CD4-positive, alpha-beta T cell treated with Interleukin-6 for 4 hours (primary cell): ENCODE measurements around the gene CNPPD1.

ENCODE experiments used
- DNase-seq: peaks from one replicate; pipeline ENCODE4 v3.0.0-alpha.2; 2020; ENCODE audit warnings: mixed read lengths

Gene CNPPD1

GRCh38 chr2:219176818-219177551 is at the start of gene CNPPD1:
TSS of gene CNPPD1 (minus strand) at chr2:219176925. CDS start at chr2:219176828, 97 bp downstream.
- DNase-seq = peak; percentile 91

- DNase-seq = no peak
Measured at GRCh38 chr2:219225350-219225749, 48.6 kb upstream of the CNPPD1 start.

GRCh38 chr2:219223831-219224610 is 47.3 kb upstream of the CNPPD1 start:
- no peak for DNase-seq

- DNase-seq = no peak
Measured at GRCh38 chr2:219221957-219222518, 45.3 kb upstream of the CNPPD1 start.

- DNase-seq = no peak
Measured at GRCh38 chr2:219220652-219221402, 44.1 kb upstream of the CNPPD1 start.

GRCh38 chr2:219219784-219220532 is 43.2 kb upstream of the CNPPD1 start:
- DNase-seq = no peak

GRCh38 chr2:219218732-219219701 is 42.3 kb upstream of the CNPPD1 start, which contains the start of gene ABCB6:
TSS of gene ABCB6 (minus strand) at chr2:219218958. CDS start at chr2:219218673, 285 bp downstream.
- peak; percentile 93 for DNase-seq

GRCh38 chr2:219218217-219218731 is 41.5 kb upstream of the CNPPD1 start:
- no peak for DNase-seq

GRCh38 chr2:219216535-219216915 is 39.8 kb upstream of the CNPPD1 start:
- no peak for DNase-seq

- DNase-seq = no peak
Measured at GRCh38 chr2:219215871-219216534, 39.3 kb upstream of the CNPPD1 start.

GRCh38 chr2:219214786-219215185 is 38.1 kb upstream of the CNPPD1 start:
- DNase-seq = no peak

- DNase-seq = no peak
Measured at GRCh38 chr2:219214141-219214540, 37.4 kb upstream of the CNPPD1 start.

- DNase-seq = no peak
Measured at GRCh38 chr2:219213486-219214071, 36.9 kb upstream of the CNPPD1 start.

GRCh38 chr2:219213026-219213415 is 36.3 kb upstream of the CNPPD1 start:
- DNase-seq = no peak

GRCh38 chr2:219210886-219211362 is 34.2 kb upstream of the CNPPD1 start:
- DNase-seq = no peak

- no peak for DNase-seq
Measured at GRCh38 chr2:219210196-219210885, 33.6 kb upstream of the CNPPD1 start.

GRCh38 chr2:219209236-219210195 is 32.8 kb upstream of the CNPPD1 start:
- DNase-seq = no peak
